ENCODE measurements around the gene PAK1IP1.

DNA sequence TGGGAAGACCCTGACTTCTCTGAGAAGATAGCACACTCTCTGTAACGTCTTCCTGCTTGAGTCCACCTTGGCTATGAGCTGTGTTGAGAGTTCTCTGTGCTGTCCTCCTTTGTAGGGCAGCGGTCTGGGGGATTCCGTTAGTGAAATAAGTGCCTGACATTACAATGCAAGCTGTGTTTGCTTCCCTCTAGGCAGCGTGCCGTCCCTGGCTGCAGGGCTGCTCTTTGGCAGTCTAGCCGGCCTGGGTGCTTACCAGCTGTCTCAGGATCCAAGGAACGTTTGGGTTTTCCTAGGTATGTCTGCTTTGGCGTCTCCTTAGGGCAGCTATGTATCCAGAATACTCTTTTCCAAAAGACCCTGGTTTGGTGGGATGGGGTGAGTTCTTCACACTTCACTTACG lies 30.9 kb downstream of the PAK1IP1 start:
- TF ChIP-seq, protein P1, sequence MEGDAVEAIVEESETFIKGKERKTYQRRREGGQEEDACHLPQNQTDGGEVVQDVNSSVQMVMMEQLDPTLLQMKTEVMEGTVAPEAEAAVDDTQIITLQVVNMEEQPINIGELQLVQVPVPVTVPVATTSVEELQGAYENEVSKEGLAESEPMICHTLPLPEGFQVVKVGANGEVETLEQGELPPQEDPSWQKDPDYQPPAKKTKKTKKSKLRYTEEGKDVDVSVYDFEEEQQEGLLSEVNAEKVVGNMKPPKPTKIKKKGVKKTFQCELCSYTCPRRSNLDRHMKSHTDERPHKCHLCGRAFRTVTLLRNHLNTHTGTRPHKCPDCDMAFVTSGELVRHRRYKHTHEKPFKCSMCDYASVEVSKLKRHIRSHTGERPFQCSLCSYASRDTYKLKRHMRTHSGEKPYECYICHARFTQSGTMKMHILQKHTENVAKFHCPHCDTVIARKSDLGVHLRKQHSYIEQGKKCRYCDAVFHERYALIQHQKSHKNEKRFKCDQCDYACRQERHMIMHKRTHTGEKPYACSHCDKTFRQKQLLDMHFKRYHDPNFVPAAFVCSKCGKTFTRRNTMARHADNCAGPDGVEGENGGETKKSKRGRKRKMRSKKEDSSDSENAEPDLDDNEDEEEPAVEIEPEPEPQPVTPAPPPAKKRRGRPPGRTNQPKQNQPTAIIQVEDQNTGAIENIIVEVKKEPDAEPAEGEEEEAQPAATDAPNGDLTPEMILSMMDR (IDR thresholded peaks at IDR 0.05): no peak
- TF ChIP-seq POLR2A (IDR thresholded peaks at IDR 0.05): no peak

All from heart left ventricle (tissue), 13 donors.